Stimulated activated naive CD8-positive, alpha-beta T cell treated with anti-CD3 and anti-CD28 coated beads, Interleukin-15, Interleukin-2, amounts not matched to agents 100 U/mL and 50 U/mL, for 24 hours (primary cell): ENCODE data around the gene ADAM12.
A peak's percentile ranks its signal among the peaks of the same experiment; 100 is the strongest.
"Not testable (repeated sequence)": the region's sequence is repeated elsewhere in the genome, so short reads cannot be mapped to it uniquely, and the experiment has no call there.

ENCODE experiments used
- ATAC-seq: fragments of 150-1000 bp; cut with Tn5 transposase; one replicate; pipeline ENCODE4 v1.10.0; 2021
- DNase-seq: peaks from one replicate; pipeline ENCODE4 v3.0.0; 2021

The ADAM12 gene

GRCh38 chr10:126049759-126050700 is 338.2 kb downstream of the ADAM12 start:
- DNase-seq (no peak), ATAC-seq (no peak)

GRCh38 chr10:126047749-126048148 is 340.5 kb downstream of the ADAM12 start:
- not testable (repeated sequence) for ATAC-seq, DNase-seq

- DNase-seq (no peak), ATAC-seq (no peak)
These were observed 341.4 kb downstream of the ADAM12 start for GRCh38 chr10:126046831-126047230.

- ATAC-seq (no peak), DNase-seq (no peak)
These were observed 342.4 kb downstream of the ADAM12 start for GRCh38 chr10:126045861-126046260.

- DNase-seq = no peak
- no peak for ATAC-seq
These were observed 344.9 kb downstream of the ADAM12 start for GRCh38 chr10:126043389-126043788.

GRCh38 chr10:126042906-126043305 is 345.4 kb downstream of the ADAM12 start:
- no peak for DNase-seq
- ATAC-seq = no peak

GRCh38 chr10:126042354-126042753 is 345.9 kb downstream of the ADAM12 start:
- ATAC-seq = peak; percentile 4
- DNase-seq = no peak

- peak; percentile 95 for ATAC-seq
- peak; percentile 74 for DNase-seq
These were observed 346.5 kb downstream of the ADAM12 start for GRCh38 chr10:126041804-126042231.

GRCh38 chr10:126041117-126041516 is 347.2 kb downstream of the ADAM12 start:
- DNase-seq (no peak), ATAC-seq (no peak)

- DNase-seq = no peak
These were observed 350.3 kb downstream of the ADAM12 start for GRCh38 chr10:126037946-126038345.

GRCh38 chr10:126036515-126036914 is 351.8 kb downstream of the ADAM12 start:
- DNase-seq (no peak), ATAC-seq (no peak)

More at GRCh38 chr10:126037946-126038345, 350.3 kb downstream of the ADAM12 start:
- no peak for ATAC-seq

GRCh38 chr10:126034586-126034985 is 353.7 kb downstream of the ADAM12 start:
- DNase-seq (no peak), ATAC-seq (no peak)

GRCh38 chr10:126029999-126030398 is 358.3 kb downstream of the ADAM12 start:
- DNase-seq (no peak), ATAC-seq (no peak)

GRCh38 chr10:126027692-126028091 is 360.6 kb downstream of the ADAM12 start:
- ATAC-seq = no peak
- no peak for DNase-seq

GRCh38 chr10:126022841-126023240 is 365.4 kb downstream of the ADAM12 start:
- ATAC-seq (no peak), DNase-seq (no peak)

GRCh38 chr10:126021833-126022500 is 366.3 kb downstream of the ADAM12 start:
- no peak for ATAC-seq
- no peak for DNase-seq

- DNase-seq (no peak), ATAC-seq (no peak)
These were observed 370.2 kb downstream of the ADAM12 start for GRCh38 chr10:126017961-126018560.

- DNase-seq = no peak
- ATAC-seq = no peak
These were observed 371.4 kb downstream of the ADAM12 start for GRCh38 chr10:126016882-126017281.

- no peak for DNase-seq
- ATAC-seq = no peak
These were observed 372.0 kb downstream of the ADAM12 start for GRCh38 chr10:126016156-126016805.

GRCh38 chr10:126015413-126015812 is 372.9 kb downstream of the ADAM12 start:
- no peak for DNase-seq
- ATAC-seq = no peak

GRCh38 chr10:126014309-126014708 is 374.0 kb downstream of the ADAM12 start:
- no peak for DNase-seq

More at GRCh38 chr10:126014309-126014708, 374.0 kb downstream of the ADAM12 start:
- no peak for ATAC-seq
